Upper lobe of left lung (tissue), 4 donors: ENCODE results near the gene MACROD2.

Experiments used
- POLR2A ChIP-seq, 4 donors: fragments of 450-650 bp; IDR thresholded peaks; one replicate each; pipeline ENCODE4 v1.5.1; 2016 to 2017; ENCODE audit warnings: antibody characterized with exemption in 4 of 4, mild to moderate bottlenecking in 2 of 4
- TF ChIP-seq, protein P1 (sequence below), 6 experiments: fragments of 450-650 bp in 4 of 6; fragments of 200-600 bp in 2 of 6; sonication (generic) in 2 of 6; IDR thresholded peaks; one replicate each; pipeline ENCODE4 v1.5.1; 2016 to 2019; ENCODE audit warnings: antibody characterized with exemption in 6 of 6

DNA sequence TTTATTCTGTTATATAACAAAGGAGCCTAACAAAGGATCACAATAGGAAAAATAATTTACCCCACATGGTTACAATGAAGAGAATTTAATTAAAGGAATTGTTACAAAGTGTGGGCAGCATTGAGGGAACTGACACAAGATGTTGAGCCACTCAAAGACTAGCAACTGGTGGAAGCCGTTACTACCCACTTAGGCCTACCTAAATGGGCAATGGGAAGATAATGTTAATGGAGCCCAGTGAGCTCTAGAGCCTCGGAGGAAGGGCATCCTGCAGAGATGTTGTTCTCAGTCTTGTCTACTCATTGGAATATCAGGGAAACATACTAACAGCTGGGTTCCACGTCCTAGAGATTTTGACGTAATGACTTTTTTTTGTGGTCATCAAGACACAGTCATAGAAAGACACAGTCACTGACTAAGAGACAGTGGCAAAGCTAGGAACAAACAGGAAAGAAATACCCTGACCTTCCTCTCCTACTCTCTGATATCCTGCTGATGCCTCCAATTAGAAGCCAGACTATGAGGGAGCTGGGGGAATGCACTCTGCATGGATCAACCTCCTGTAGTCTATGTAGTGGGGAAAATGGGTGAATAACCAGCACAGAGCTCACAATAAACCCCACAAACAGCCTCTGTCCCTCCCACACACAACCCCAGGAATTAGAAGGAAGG is 865.8 kb downstream of the MACROD2 start:
- TF ChIP-seq, protein P1, sequence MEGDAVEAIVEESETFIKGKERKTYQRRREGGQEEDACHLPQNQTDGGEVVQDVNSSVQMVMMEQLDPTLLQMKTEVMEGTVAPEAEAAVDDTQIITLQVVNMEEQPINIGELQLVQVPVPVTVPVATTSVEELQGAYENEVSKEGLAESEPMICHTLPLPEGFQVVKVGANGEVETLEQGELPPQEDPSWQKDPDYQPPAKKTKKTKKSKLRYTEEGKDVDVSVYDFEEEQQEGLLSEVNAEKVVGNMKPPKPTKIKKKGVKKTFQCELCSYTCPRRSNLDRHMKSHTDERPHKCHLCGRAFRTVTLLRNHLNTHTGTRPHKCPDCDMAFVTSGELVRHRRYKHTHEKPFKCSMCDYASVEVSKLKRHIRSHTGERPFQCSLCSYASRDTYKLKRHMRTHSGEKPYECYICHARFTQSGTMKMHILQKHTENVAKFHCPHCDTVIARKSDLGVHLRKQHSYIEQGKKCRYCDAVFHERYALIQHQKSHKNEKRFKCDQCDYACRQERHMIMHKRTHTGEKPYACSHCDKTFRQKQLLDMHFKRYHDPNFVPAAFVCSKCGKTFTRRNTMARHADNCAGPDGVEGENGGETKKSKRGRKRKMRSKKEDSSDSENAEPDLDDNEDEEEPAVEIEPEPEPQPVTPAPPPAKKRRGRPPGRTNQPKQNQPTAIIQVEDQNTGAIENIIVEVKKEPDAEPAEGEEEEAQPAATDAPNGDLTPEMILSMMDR (IDR thresholded peaks at IDR 0.05), result no peak
- no peak for TF ChIP-seq POLR2A (IDR thresholded peaks at IDR 0.05)
